GM12874 (cell line): ENCODE results near the gene LPP.

Experiments used
- TF ChIP-seq, protein P1 (sequence below): IDR thresholded peaks from 2 replicates; pipeline ENCODE4 v1.5.1; 2011; ENCODE audit warnings: low read depth, mild to moderate bottlenecking, control low read depth, low read length, moderate library complexity; ENCODE audit not compliant: insufficient read depth

The LPP gene

DNA sequence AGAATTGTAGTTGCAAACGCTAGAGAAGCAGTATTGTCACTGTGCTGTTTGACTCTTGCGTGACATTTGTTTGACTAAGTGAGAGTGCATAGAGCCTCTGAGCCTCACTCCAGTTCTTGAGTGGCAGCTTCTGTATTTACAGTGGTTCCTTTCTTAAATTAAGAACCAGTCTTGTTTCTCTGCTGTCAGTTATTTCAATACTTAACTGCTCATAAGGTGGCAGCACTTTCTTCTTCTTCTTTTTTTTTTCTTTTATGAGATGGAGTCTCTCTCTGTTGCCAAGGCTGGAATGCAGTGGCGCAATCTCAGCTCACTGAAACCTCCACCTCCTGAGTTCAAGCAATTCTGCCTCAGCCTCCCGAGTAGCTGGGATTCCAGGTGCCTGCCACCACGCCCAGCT is 372.1 kb downstream of the LPP start:
- TF ChIP-seq, protein P1, sequence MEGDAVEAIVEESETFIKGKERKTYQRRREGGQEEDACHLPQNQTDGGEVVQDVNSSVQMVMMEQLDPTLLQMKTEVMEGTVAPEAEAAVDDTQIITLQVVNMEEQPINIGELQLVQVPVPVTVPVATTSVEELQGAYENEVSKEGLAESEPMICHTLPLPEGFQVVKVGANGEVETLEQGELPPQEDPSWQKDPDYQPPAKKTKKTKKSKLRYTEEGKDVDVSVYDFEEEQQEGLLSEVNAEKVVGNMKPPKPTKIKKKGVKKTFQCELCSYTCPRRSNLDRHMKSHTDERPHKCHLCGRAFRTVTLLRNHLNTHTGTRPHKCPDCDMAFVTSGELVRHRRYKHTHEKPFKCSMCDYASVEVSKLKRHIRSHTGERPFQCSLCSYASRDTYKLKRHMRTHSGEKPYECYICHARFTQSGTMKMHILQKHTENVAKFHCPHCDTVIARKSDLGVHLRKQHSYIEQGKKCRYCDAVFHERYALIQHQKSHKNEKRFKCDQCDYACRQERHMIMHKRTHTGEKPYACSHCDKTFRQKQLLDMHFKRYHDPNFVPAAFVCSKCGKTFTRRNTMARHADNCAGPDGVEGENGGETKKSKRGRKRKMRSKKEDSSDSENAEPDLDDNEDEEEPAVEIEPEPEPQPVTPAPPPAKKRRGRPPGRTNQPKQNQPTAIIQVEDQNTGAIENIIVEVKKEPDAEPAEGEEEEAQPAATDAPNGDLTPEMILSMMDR = no peak

DNA sequence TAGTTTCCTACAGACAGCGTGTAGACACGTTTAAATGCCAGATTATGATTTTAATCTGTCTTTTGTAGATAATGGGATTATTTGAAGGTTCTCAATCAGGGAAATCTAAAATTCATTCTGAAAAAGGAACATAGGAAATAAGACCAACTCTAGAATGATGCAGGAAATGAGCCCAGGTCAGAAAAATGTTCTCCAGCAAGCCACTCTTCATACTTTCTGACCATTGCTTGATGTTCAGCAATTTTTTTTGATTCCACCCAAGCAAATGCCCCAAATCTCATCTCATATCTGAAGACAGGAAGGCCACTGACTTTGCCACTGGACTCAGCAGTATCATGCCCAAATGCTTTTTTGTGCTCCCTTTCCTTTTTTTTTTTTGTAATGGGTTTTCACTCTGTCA is 373.4 kb downstream of the LPP start:
- TF ChIP-seq, protein P1 = no peak

DNA sequence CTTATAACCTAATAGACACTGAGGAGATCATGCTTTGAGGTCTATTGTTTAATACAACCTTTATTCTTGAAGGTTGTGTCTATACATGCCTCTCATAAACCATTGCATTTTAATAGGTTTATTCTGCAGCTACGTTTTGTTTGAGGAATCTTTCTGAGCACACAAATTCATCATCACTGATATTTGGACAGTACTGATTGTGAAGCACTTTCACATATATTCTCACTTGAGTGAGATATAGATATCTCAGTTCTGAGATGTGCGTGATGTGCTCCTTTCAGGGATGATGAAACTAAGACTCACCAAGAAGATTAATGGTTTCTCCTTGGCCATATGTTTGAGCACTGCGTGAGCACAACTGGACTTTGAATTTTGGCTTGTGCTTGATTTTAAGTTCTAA is 374.4 kb downstream of the LPP start:
- TF ChIP-seq, protein P1 = no peak

DNA sequence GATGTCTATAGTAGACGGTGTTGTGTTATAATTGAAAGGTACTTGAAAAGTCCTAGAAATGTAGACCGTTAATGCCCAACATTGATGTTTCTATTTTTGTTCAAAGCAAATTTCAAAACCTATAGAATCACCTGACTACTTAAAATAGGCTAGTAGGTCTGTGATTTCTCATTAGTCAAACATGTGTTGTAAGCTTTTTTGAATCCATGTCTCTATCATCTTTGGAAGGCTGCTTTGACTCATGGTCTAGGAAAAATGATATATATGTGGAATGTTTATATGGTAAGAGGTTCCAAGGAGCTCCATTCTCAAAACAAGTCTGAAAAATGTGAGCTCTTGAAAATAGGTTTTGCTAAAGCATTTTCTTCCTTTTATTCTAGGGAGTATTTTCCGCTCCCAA is 375.3 kb downstream of the LPP start:
- TF ChIP-seq, protein P1 = no peak

DNA sequence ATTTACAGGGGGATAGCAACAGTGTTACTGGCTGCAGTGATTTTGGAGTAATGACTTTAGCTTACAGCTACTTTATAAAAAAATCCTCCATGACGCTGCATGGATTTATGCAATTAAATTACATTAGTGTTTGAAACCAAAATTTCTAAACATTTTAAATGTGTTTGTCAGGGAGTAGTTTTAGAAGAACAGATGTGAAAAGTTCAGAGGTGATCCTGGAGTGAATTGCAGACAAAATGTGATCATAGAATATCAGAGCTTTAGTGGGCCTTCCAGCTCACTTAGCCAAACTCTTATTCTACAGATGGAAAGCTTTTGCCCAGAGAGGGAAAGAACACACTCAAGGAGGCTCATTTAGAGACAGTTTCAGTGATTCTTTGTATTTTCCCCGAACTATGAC is 376.3 kb downstream of the LPP start:
- TF ChIP-seq, protein P1 = no peak

DNA sequence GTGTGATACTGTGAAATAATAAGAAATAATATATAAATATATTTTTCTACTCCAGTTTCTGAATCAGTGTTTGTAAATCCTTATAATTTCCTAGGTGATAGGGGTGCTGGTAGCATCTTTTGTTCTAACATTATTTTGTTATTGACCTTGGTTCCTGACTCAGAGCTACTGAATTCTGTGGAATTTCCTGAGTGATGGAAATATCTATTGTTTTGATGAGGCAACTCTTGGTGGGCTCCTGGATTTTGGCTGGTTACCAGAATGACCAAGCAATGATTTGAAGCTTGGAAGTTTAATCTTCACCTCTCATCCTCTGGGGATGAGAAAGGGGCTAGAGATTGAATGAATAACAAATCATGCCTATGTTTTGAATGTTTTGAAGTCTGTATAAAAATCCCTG is 377.3 kb downstream of the LPP start:
- TF ChIP-seq, protein P1 = no peak

DNA sequence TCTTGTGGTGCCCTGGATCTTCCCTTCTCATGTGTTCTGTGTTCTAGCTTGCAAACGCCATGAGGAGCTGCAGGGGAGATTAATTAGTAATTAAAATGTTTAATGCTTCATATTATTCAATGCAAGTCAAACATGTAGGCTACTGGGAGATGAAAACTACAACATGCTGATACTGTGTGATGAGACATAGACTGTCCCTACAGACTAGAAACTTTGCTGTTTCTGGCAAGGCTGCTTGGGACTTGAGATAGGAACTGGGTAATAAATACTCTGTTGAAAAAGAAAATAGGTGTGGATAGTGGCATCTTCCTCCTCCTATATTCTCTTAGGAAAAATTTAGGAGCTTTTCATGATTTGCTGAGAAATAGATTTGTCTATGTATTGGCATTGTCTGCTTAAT is 379.2 kb downstream of the LPP start:
- TF ChIP-seq, protein P1 = no peak
